ENCODE results near the gene EDN3.

EDN3 gene

DNA sequence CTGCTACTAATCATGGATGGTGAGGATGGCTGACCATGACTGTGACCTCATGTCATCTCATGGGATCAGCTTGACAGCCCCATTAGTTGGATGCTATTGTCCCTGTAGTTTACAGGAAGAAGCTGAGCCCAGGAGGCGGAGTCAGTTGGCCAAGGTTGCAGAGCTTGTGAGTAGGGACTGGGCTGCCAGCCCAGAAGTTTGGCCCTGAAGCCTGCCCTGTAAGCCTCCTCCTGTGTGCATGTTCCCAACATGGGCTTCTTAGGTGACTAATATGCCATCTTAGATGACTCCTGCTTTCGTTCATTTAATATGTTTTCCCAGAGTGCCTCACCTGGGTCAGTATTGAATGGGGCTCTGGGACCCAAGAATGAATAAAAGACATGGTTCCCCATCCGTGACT lies 6.9 kb downstream of the EDN3 start:
- Histone ChIP-seq H3K9me3 (ENCODE audit: control insufficient read depth, low read length) (no peaks in the 10 kb centered on the region), H3K36me3 (ENCODE audit: control insufficient read depth, insufficient read depth, low read length) (no peaks in the 10 kb centered on the region), H3K4me3 (ENCODE audit: extremely low read depth, insufficient read depth, low read length, poor library complexity, severe bottlenecking) (no peak overlapping the region), H3K4me1 (ENCODE audit: control insufficient read depth, insufficient read depth, low read length, poor library complexity, severe bottlenecking) (peaks cover 7% of the 10 kb centered on the region), H3K27ac (ENCODE audit: low read depth, low read length, severe bottlenecking) (no peak overlapping the region)
- WGBS, 2 experiments (ENCODE audit: insufficient coverage in 2 of 2): 90 to 94% methylated on average over 2 to 3 of the region's 3 CpGs

DNA sequence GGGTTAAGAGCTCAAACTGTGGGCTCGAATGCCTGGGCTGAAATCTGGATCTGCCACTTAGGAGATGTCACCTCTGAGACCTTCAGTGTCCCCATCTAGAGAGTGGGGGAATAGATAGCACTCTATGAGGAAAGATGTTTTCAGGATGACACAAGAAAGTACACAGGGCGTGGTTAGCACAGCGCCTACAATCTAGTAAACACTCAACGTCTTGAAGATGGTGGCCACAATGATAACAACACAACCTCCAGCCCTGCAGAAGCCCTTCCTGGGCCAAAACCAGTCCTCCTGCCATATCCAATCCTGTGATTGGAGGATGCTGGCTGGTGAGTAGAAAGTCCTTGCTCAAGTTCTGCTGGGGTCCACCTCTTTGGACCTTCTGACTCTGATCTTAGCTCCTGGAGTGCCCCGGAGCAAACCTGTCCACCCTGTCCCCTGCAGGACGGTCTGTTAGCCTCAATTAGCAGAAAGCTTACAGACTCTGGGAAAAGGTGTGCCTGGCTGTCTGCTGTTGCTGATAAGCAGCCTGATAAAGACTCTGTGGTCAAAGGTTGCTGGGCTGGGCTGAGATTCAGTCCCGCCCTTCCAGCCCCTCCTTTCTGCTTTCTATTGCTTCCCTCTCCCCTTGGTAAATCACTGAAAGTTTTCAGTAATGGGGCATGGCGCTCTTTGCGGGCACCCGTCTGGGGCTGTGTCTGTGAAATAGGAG lies 8.2 kb downstream of the EDN3 start:
- Histone ChIP-seq H3K27ac (ENCODE audit: low read depth, low read length, severe bottlenecking) (no peak overlapping the region), H3K9me3 (ENCODE audit: control insufficient read depth, low read length) (no peaks in the 10 kb centered on the region), H3K4me3 (ENCODE audit: extremely low read depth, insufficient read depth, low read length, poor library complexity, severe bottlenecking) (no peak overlapping the region), H3K36me3 (ENCODE audit: control insufficient read depth, insufficient read depth, low read length) (no peaks in the 10 kb centered on the region), H3K4me1 (ENCODE audit: control insufficient read depth, insufficient read depth, low read length, poor library complexity, severe bottlenecking) (peaks cover 7% of the 10 kb centered on the region)
- 88 to 94% methylated on average over 2 to 6 of the region's 10 CpGs for WGBS, 2 experiments (ENCODE audit: insufficient coverage in 2 of 2)

DNA sequence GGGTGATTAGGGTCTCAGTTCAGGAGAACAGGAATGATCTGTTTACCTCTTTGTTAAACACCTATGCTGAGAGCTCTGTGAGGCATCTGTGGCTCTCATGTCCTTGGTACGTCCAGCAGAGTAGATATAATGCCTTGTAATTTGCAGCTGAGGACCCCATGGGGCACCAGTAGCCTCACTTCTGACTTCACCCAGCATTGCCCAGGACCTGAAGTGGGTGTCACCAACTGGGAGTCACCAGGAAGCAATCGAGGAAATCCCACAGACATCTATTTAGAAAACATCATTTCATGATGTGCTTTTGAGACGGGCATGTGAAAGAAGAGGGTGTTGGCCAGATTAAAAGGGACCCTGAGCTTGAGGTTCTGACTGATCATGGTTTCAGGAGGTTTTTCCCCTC lies 8.8 kb downstream of the EDN3 start:
- Histone ChIP-seq H3K9me3 (ENCODE audit: control insufficient read depth, low read length) (no peaks in the 10 kb centered on the region), H3K4me3 (ENCODE audit: extremely low read depth, insufficient read depth, low read length, poor library complexity, severe bottlenecking) (no peak overlapping the region), H3K4me1 (ENCODE audit: control insufficient read depth, insufficient read depth, low read length, poor library complexity, severe bottlenecking) (peaks cover 7% of the 10 kb centered on the region), H3K27ac (ENCODE audit: low read depth, low read length, severe bottlenecking) (no peak overlapping the region), H3K36me3 (ENCODE audit: control insufficient read depth, insufficient read depth, low read length) (no peaks in the 10 kb centered on the region)
- 86% methylated on average over 1 of the region's 3 CpGs; no CpG with 5 or more reads in 1 of the 2 experiments for WGBS, 2 experiments (ENCODE audit: insufficient coverage in 2 of 2)

DNA sequence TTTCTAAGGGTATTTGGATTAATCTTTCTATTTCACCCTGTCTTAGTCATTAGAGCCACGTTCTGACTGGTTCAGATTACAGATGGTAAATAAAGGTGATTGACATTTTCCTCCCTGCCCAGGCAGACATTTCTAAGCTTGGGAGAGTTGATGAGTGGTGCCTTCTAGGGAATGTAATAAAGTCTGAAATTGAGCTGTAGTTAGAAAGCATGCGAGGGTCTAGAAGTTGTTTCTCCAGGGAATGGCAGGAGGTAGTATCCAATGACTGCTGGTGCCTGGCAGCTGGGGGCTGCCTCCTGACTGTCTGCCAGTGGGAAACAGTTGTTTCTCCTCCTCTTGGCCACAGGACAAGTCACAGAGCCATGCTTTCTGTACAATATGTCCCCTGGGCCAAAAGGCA lies 14.6 kb downstream of the EDN3 start:
- H3K4me1 ChIP-seq (ENCODE audit: control insufficient read depth, insufficient read depth, low read length, poor library complexity, severe bottlenecking): peaks cover 5% of the 10 kb centered on the region
- 80 to 92% methylated on average over 2 of the region's 2 CpGs for WGBS, 2 experiments (ENCODE audit: insufficient coverage in 2 of 2)
- H3K9me3 ChIP-seq (ENCODE audit: control insufficient read depth, low read length): no peaks in the 10 kb centered on the region
- no peaks in the 10 kb centered on the region for H3K36me3 ChIP-seq (ENCODE audit: control insufficient read depth, insufficient read depth, low read length)
- no peak overlapping the region for H3K4me3 ChIP-seq (ENCODE audit: extremely low read depth, insufficient read depth, low read length, poor library complexity, severe bottlenecking)
- H3K27ac ChIP-seq (ENCODE audit: low read depth, low read length, severe bottlenecking): no peak overlapping the region

DNA sequence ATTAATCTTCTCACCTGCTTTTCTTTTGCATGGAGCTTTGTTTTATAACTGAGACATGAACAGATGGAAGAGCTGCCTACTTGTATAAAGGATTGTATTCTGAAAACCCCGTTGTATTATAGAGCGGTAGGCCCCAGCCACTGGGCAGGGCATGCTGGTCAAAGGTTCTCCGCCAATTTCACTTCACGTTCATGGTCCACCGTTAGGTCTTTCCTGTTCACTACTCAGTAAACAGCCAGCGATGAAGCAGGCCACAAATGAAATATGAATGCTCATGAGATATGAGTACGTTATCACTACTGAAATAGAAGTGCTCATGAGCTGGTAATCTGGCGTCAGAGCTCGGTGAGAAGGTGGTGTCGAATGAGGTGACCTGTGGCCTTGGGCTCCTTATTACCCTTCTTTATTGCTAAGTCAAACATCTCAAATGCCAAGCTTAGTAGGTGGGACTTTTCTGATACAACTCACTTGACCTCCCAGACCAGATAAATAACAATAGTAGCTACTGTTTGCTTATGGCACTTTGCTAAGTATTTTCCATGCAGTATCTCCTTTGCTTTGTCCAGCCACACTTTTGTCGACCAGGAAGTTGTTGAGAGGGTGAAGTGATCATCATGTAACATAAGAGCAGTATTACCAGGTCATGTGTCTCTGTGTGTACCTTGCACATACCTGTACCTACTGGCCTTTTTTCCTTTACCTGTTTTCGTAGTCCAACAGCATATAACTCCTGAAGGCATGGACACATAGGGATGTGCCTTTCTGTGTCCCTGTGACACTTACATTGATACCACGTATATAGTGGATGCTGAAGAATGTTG lies 16.7 kb downstream of the EDN3 start:
- H3K27ac ChIP-seq (ENCODE audit: low read depth, low read length, severe bottlenecking): no peak overlapping the region
- 91 to 96% methylated on average over 9 to 11 of the region's 13 CpGs for WGBS, 2 experiments (ENCODE audit: insufficient coverage in 2 of 2)
- H3K9me3 ChIP-seq (ENCODE audit: control insufficient read depth, low read length): no peaks in the 10 kb centered on the region
- H3K36me3 ChIP-seq (ENCODE audit: control insufficient read depth, insufficient read depth, low read length): no peaks in the 10 kb centered on the region
- no peak overlapping the region for H3K4me3 ChIP-seq (ENCODE audit: extremely low read depth, insufficient read depth, low read length, poor library complexity, severe bottlenecking)
- H3K4me1 ChIP-seq (ENCODE audit: control insufficient read depth, insufficient read depth, low read length, poor library complexity, severe bottlenecking): peaks cover 3% of the 10 kb centered on the region

DNA sequence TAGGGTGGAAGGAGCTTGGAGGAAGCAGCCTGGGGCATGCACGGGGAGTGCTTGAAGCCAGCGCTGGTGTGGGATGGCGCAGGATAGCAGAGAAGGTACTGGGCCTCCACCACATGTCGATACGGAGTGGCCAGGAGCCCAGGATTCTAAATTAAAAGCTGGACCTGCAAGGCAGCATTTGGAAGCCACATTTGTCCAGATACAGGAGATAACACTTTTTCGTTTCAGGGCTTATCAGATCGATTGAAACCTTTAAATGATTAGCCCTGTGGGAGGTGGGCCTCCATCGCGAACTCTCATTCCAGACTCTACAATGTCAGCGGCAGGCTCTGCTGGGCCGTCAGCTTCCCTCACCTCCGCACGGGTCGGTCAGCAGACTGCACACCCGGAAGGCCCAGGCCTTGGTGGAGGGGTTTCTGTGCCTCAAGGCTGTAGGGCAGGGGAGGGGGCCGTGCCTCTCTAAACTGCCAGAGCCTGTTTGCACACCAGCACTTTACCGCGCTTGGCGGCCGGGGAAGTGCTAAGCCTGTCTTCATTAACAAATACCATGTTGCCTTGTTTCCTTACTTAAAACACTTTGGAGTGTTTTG lies 17.9 kb downstream of the EDN3 start:
- WGBS, 2 experiments (ENCODE audit: insufficient coverage in 2 of 2): 92 to 94% methylated on average over 15 to 18 of the region's 20 CpGs

DNA sequence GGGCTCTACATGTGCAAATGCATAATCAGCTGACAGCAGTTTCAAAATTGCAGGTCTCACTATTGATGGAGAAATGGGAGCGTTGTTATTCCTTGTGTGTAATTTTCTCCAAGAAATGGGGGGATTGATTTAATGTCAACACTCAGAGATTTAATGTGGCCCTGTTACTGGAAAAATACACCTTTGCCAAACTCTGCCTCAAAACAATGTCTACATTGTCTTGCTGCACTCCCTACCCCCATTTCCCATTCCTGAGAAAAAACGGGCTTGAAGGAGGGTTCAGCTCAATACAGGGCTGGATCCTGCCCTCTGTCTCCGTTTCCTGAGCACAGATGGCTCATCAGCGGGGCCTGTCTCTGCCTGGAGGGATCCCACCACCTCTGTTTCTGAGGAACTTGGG lies 18.4 kb downstream of the EDN3 start:
- no peak overlapping the region for H3K4me3 ChIP-seq (ENCODE audit: extremely low read depth, insufficient read depth, low read length, poor library complexity, severe bottlenecking)
- H3K9me3 ChIP-seq (ENCODE audit: control insufficient read depth, low read length): no peaks in the 10 kb centered on the region
- peaks cover 3% of the 10 kb centered on the region for H3K4me1 ChIP-seq (ENCODE audit: control insufficient read depth, insufficient read depth, low read length, poor library complexity, severe bottlenecking)
- no peak overlapping the region for H3K27ac ChIP-seq (ENCODE audit: low read depth, low read length, severe bottlenecking)
- 79% methylated on average over 3 of the region's 4 CpGs; no CpG with 5 or more reads in 1 of the 2 experiments for WGBS, 2 experiments (ENCODE audit: insufficient coverage in 2 of 2)
- H3K36me3 ChIP-seq (ENCODE audit: control insufficient read depth, insufficient read depth, low read length): no peaks in the 10 kb centered on the region

More for the DNA sequence above, 17.9 kb downstream of the EDN3 start:
- no peaks in the 10 kb centered on the region for H3K9me3 ChIP-seq (ENCODE audit: control insufficient read depth, low read length)
- H3K36me3 ChIP-seq (ENCODE audit: control insufficient read depth, insufficient read depth, low read length): no peaks in the 10 kb centered on the region
- H3K27ac ChIP-seq (ENCODE audit: low read depth, low read length, severe bottlenecking): no peak overlapping the region
- no peak overlapping the region for H3K4me3 ChIP-seq (ENCODE audit: extremely low read depth, insufficient read depth, low read length, poor library complexity, severe bottlenecking)
- peaks cover 3% of the 10 kb centered on the region for H3K4me1 ChIP-seq (ENCODE audit: control insufficient read depth, insufficient read depth, low read length, poor library complexity, severe bottlenecking)

DNA sequence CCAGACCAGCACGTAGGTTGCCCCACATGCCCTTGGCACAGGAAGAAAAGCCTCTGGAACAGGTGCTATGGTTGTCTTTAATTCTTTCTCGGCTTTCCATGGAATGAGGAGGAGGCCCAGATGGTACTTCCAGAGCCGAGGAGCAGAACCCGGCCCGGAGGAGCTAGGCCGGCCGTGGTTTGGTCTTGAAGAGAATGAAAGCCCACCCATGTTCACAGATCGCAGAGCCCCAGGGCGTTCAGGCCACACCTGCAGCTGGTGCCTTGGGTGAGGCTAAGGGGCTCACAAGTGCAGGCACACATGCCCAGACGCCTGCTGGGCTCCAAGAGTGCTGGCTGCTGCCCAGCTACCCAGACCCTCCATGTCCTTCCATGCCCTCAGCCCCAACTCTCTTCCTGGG lies 20.0 kb downstream of the EDN3 start:
- Histone ChIP-seq H3K36me3 (ENCODE audit: control insufficient read depth, insufficient read depth, low read length) (no peaks in the 10 kb centered on the region), H3K4me3 (ENCODE audit: extremely low read depth, insufficient read depth, low read length, poor library complexity, severe bottlenecking) (no peak overlapping the region), H3K9me3 (ENCODE audit: control insufficient read depth, low read length) (no peaks in the 10 kb centered on the region), H3K27ac (ENCODE audit: low read depth, low read length, severe bottlenecking) (no peak overlapping the region), H3K4me1 (ENCODE audit: control insufficient read depth, insufficient read depth, low read length, poor library complexity, severe bottlenecking) (peaks cover 3% of the 10 kb centered on the region)
- whole genome bisulfite sequencing, 2 experiments (ENCODE audit: insufficient coverage in 2 of 2): 89 to 92% methylated on average over 9 of the region's 10 CpGs

DNA sequence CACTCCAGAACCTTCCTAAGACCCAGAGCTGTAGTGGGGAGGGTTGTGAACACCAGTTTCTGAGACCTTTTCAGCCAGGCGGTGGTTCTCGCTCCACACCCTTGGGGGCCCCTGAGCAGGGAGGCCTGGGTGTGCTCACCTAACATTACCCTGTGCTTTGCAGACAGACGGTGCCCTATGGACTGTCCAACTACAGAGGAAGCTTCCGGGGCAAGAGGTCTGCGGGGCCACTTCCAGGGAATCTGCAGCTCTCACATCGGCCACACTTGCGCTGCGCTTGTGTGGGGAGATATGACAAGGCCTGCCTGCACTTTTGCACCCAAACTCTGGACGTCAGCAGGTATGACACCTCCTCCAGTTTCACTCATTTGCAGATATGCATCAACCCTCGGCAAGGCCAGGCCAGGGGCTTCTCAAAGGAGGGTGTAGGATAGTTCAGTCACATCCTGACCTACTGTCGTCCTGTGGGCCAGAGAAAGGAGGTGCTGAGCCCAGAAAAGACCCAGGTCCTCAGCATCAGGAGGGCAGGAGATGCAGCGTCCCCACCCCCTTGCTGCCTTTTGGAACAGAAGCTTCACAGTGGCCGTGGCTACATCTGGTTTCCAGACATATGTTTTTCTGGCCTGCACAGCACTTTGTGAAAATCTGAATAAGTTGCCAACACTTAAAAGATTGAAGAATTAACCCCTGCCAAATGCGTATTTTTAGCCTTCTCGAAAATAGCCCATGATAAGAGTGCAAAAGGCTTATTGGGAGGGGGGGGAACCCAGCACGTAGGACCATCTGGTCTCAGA lies 20.6 kb downstream of the EDN3 start:
- WGBS, 2 experiments (ENCODE audit: insufficient coverage in 2 of 2): 90 to 93% methylated on average over 15 of the region's 16 CpGs
- H3K36me3 ChIP-seq (ENCODE audit: control insufficient read depth, insufficient read depth, low read length): no peaks in the 10 kb centered on the region
- H3K4me1 ChIP-seq (ENCODE audit: control insufficient read depth, insufficient read depth, low read length, poor library complexity, severe bottlenecking): peaks cover 3% of the 10 kb centered on the region
- H3K9me3 ChIP-seq (ENCODE audit: control insufficient read depth, low read length): no peaks in the 10 kb centered on the region
- no peak overlapping the region for H3K27ac ChIP-seq (ENCODE audit: low read depth, low read length, severe bottlenecking)
- no peak overlapping the region for H3K4me3 ChIP-seq (ENCODE audit: extremely low read depth, insufficient read depth, low read length, poor library complexity, severe bottlenecking)

DNA sequence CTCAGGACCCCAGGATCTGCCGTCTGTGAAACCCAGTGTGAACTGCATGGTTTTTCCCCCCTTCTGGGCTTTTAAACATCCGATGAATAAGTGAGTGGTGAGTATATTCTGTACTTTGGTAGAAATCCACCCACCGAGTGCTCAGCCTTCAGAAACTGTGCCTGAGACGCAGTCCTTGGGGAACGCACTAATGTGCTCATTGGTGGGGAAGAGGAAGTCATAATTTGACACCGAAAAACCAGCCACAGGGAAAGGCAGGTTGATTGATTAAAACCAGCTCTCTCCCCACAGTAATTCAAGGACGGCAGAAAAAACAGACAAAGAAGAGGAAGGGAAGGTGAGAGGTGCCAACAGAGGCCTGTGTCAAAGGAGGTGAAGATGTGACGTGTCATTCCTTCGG lies 21.7 kb downstream of the EDN3 start:
- Histone ChIP-seq H3K27ac (ENCODE audit: low read depth, low read length, severe bottlenecking) (no peak overlapping the region), H3K9me3 (ENCODE audit: control insufficient read depth, low read length) (no peaks in the 10 kb centered on the region), H3K4me1 (ENCODE audit: control insufficient read depth, insufficient read depth, low read length, poor library complexity, severe bottlenecking) (peaks cover 3% of the 10 kb centered on the region), H3K4me3 (ENCODE audit: extremely low read depth, insufficient read depth, low read length, poor library complexity, severe bottlenecking) (no peak overlapping the region), H3K36me3 (ENCODE audit: control insufficient read depth, insufficient read depth, low read length) (no peaks in the 10 kb centered on the region)
- WGBS, 2 experiments (ENCODE audit: insufficient coverage in 2 of 2): 83 to 88% methylated on average over 4 to 7 of the region's 9 CpGs

Data from mesodermal cell (in vitro differentiated cells).